SU-DHL-6 (cell line): ENCODE measurements around the gene BORCS8.

Source experiments
- H2AFZ ChIP-seq: fragments of 200-600 bp; sonication (generic); 2 replicates; pipeline ENCODE4 v1.6.1; 2014; ENCODE audit warnings: low read depth, mild to moderate bottlenecking, moderate library complexity, mixed read lengths, antibody characterized with exemption, low read length; ENCODE audit not compliant: severe bottlenecking
- H3F3A ChIP-seq: fragments of 200-600 bp; shearing (Covaris generic); 2 replicates; pipeline ENCODE4 v1.6.0; 2016; ENCODE audit warnings: antibody characterized with exemption, mild to moderate bottlenecking; ENCODE audit not compliant: insufficient read depth
- H3K27ac ChIP-seq: fragments of 200-600 bp; sonication (generic); 2 replicates; pipeline ENCODE4 v1.5.1; 2016; ENCODE audit warnings: low read depth, mild to moderate bottlenecking, low read length, moderate library complexity, mixed read lengths
- H3K27me3 ChIP-seq: fragments of 200-600 bp; sonication (generic), shearing (Covaris generic); 2 replicates; pipeline ENCODE4 v1.6.0; 2014; ENCODE audit warnings: mild to moderate bottlenecking, low read length
- H3K36me3 ChIP-seq: fragments of 200-600 bp; sonication (generic); 2 replicates; pipeline ENCODE4 v1.6.1; 2014; ENCODE audit warnings: mild to moderate bottlenecking, low read length, mixed read lengths
- H3K4me2 ChIP-seq: fragments of 300-600, 200-600 bp; shearing (Covaris generic), sonication (generic); 2 replicates; pipeline ENCODE4 v1.6.0; 2014; ENCODE audit warnings: low read length, low read depth, mild to moderate bottlenecking; ENCODE audit not compliant: poor library complexity, severe bottlenecking
- H3K4me3 ChIP-seq: fragments of 200-600 bp; sonication (generic); 2 replicates; pipeline ENCODE4 v1.5.1; 2014; ENCODE audit warnings: antibody characterized with exemption, low read length, mild to moderate bottlenecking, mixed read lengths; ENCODE audit not compliant: insufficient read depth, poor library complexity, severe bottlenecking
- H3K79me2 ChIP-seq: fragments of 200-600 bp; sonication (generic); 2 replicates; pipeline ENCODE4 v1.6.1; 2014; ENCODE audit warnings: mild to moderate bottlenecking, low read length, moderate library complexity; ENCODE audit not compliant: insufficient read depth
- H3K9ac ChIP-seq: fragments of 200-600 bp; sonication (generic); 2 replicates; pipeline ENCODE4 v1.7.0; 2014; ENCODE audit warnings: mild to moderate bottlenecking, low read length
- H3K9me2 ChIP-seq: fragments of 200-600 bp; sonication (generic); replicated peaks from 2 replicates; pipeline ENCODE4 v1.6.1; 2014; ENCODE audit warnings: low read length; ENCODE audit not compliant: insufficient read depth
- H3K9me3 ChIP-seq: fragments of 200-600 bp; sonication (generic); 2 replicates; pipeline ENCODE4 v1.6.1; 2014; ENCODE audit warnings: low read length, mixed read lengths; ENCODE audit not compliant: insufficient read depth
- H4K20me1 ChIP-seq: fragments of 200-600 bp; sonication (generic); 2 replicates; pipeline ENCODE4 v1.6.1; 2014; ENCODE audit warnings: low read depth, mild to moderate bottlenecking, antibody characterized with exemption, low read length, moderate library complexity, mixed read lengths
- EZH2phosphoT487 ChIP-seq: fragments of 200-600 bp; sonication (generic), shearing (Covaris generic); conservative IDR thresholded peaks from 2 replicates; pipeline ENCODE4 v1.6.1; 2018; ENCODE audit warnings: mild to moderate bottlenecking, antibody characterized with exemption, low read length, moderate library complexity, mixed read lengths
- TF ChIP-seq, protein P1 (sequence below): fragments of 200-600 bp; sonication (generic); IDR thresholded peaks from one replicate; pipeline ENCODE4 v1.5.1; 2017; ENCODE audit warnings: antibody characterized with exemption, mild to moderate bottlenecking, low read length, moderate library complexity; ENCODE audit not compliant: insufficient read depth, poor library complexity, severe bottlenecking

The BORCS8 gene

DNA sequence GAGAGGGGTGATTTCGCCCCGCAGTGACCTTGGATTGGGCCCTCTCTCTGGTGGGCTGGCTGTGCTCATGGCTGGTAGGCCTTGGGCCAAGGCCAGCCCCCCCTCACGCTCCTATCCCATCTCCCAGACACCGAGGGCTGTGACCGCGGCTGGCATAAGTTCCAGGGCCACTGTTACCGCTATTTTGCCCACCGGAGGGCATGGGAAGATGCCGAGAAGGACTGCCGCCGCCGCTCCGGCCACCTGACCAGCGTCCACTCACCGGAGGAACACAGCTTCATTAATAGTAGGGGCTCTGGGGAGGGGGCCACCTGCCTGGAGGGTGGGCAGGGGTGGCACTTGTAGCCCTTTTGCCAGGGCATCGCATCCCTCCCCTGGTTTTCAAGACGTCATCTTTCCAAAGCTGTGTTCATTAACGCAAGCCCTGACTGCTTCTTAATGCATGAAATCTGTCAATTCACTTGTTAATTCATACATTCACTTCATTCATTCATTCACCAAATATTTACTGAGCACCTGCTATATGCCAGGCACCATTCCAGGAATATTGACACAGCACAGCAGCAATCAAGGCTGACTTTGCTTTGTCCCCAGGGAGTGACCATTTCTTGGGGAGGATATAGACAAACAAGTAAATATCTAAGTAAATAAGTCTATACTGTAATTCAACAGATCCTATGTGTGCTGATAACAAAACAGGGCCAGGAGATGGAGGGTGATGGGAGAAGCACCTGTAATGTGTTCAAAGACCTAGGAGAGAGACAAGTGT, 46.4 kb upstream of the BORCS8 start:
- Histone ChIP-seq H3K9ac (no peak overlapping the region), H3K27me3 (0 out of 2 replicates have a peak, but pooled peaks cover 3% of the 10 kb centered on the region), H3K79me2 (no peaks in the 10 kb centered on the region), H2AFZ (no peak overlapping the region), H3K27ac (no peak overlapping the region), H4K20me1 (no peaks in the 10 kb centered on the region), H3K9me2 (no peaks in the 10 kb centered on the region), H3K4me2 (no peak overlapping the region), H3K4me3 (no peak overlapping the region), H3F3A (no peaks in the 10 kb centered on the region), H3K36me3 (no peaks in the 10 kb centered on the region), H3K9me3 (no peaks in the 10 kb centered on the region; the same call in 1 of the 2 replicates)
- TF ChIP-seq, protein P1, sequence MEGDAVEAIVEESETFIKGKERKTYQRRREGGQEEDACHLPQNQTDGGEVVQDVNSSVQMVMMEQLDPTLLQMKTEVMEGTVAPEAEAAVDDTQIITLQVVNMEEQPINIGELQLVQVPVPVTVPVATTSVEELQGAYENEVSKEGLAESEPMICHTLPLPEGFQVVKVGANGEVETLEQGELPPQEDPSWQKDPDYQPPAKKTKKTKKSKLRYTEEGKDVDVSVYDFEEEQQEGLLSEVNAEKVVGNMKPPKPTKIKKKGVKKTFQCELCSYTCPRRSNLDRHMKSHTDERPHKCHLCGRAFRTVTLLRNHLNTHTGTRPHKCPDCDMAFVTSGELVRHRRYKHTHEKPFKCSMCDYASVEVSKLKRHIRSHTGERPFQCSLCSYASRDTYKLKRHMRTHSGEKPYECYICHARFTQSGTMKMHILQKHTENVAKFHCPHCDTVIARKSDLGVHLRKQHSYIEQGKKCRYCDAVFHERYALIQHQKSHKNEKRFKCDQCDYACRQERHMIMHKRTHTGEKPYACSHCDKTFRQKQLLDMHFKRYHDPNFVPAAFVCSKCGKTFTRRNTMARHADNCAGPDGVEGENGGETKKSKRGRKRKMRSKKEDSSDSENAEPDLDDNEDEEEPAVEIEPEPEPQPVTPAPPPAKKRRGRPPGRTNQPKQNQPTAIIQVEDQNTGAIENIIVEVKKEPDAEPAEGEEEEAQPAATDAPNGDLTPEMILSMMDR = no peak
- no peak for TF ChIP-seq EZH2phosphoT487

DNA sequence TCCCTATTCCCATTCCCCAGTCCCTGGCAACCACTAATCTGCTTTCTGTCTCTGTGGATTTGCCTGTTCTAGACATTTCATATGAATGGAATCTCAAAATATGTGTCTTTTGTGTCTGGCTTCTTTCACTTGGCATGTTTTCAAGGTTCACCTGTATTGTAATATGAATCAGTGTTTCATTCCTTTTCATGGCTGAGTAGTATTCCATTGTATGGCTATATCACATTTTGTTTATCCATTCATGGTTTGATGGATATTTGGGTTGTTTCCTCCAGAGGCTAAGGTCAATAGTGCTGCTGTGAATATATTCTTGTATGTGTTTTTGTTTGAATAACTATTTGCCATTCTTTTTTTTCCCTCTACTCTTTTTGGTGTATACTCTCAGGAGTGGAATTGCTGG, 44.2 kb upstream of the BORCS8 start:
- H4K20me1 ChIP-seq = no peaks in the 10 kb centered on the region
- H3K9me2 ChIP-seq = no peaks in the 10 kb centered on the region
- no peaks in the 10 kb centered on the region for H3F3A ChIP-seq
- H3K4me3 ChIP-seq = no peak overlapping the region
- H2AFZ ChIP-seq = no peak overlapping the region
- H3K9me3 ChIP-seq = no peaks in the 10 kb centered on the region; the same call in 1 of the 2 replicates
- H3K9ac ChIP-seq = no peak overlapping the region
- TF ChIP-seq, protein P1 = no peak
- TF ChIP-seq EZH2phosphoT487 = no peak
- no peaks in the 10 kb centered on the region for H3K36me3 ChIP-seq
- 0 out of 2 replicates have a peak, but pooled peaks cover 3% of the 10 kb centered on the region for H3K27me3 ChIP-seq
- no peak overlapping the region for H3K27ac ChIP-seq
- no peaks in the 10 kb centered on the region for H3K79me2 ChIP-seq
- no peak overlapping the region for H3K4me2 ChIP-seq

DNA sequence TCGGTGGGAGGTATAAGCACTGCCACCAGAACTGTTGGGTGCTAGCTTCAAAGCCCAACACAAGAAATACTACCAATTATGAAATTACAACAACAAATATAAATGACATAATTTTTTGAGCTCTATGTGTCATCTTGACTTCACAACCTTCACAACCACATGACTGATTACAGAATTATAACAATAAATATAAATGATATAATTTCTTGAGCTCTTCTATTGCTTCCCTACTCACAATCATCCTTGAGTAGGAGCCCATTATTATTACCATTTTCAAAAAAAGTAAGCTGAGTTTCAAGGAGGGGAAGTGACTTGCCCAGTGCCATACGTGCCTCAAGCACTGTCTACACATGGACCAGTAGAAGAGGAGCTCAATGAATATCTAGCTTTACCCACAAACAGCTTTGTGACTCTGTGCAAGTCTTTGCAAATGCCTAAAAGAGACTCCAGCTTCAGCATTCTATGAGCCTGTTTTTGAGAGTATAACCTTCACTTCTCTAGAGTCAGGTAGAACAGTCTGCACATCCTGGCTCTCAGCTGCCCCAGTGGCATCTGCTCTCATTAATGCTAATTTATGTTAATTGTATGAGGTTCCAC, 42.4 kb upstream of the BORCS8 start:
- Histone ChIP-seq H3K27me3 (0 out of 2 replicates have a peak, but pooled peaks cover 3% of the 10 kb centered on the region), H3K9me2 (no peaks in the 10 kb centered on the region)
- no peak for TF ChIP-seq EZH2phosphoT487
- TF ChIP-seq, protein P1 = no peak

More for the DNA sequence above, 42.4 kb upstream of the BORCS8 start:
- no peaks in the 10 kb centered on the region for H3K36me3 ChIP-seq
- no peaks in the 10 kb centered on the region for H3F3A ChIP-seq
- H4K20me1 ChIP-seq = no peaks in the 10 kb centered on the region
- no peak overlapping the region for H2AFZ ChIP-seq
- no peak overlapping the region for H3K9ac ChIP-seq
- H3K4me2 ChIP-seq = no peak overlapping the region
- no peaks in the 10 kb centered on the region for H3K79me2 ChIP-seq
- no peak overlapping the region for H3K4me3 ChIP-seq
- H3K9me3 ChIP-seq = no peaks in the 10 kb centered on the region; the same call in 1 of the 2 replicates
- H3K27ac ChIP-seq = no peak overlapping the region
